ENCODE measurements around the gene C10orf143. TPM values are rescaled to one million over a fixed set of nuclear protein-coding genes. Genes with fewer than 3 reads are reported as not detected.

C10orf143 gene
- polyA plus RNA-seq, 1 donor (not counting 4 experiments of a cell fraction or from before 2014, with no cell fraction given), result 1.4 TPM

DNA sequence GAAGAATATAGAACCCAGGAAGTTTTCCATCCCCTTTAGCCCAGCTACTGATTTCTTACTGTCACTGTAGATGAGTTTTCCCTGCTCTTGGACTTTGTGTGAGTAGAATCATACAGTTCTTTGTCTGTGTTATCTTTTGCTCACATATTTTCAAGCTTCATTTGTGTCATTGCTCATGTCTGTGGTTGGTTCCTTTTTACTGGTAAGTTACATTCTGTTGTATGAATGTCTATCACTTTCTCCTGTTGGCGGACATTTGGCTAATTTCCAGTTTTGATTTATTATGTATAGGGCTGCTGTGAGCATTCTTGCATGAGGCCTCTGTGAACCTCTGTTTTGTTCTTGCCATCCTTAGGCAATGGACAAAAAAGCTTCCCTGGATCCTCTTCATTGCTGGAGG, 30.8 kb upstream of the C10orf143 start:
- Histone ChIP-seq H4K20me1 (ENCODE audit: control insufficient read depth, extremely low read depth, insufficient read depth, low read length) (peaks cover 37% of the 10 kb centered on the region), H3K79me2 (ENCODE audit: control insufficient read depth, insufficient read depth, low read length) (peaks cover 96% of the 10 kb centered on the region), H3K9me3 (ENCODE audit: control insufficient read depth, low read depth, low read length) (no peaks in the 10 kb centered on the region), H3K9me1 (ENCODE audit: control insufficient read depth, extremely low read depth, insufficient read depth, low read length) (peaks cover 8% of the 10 kb centered on the region), H3K9ac (ENCODE audit: control insufficient read depth, extremely low read depth, insufficient read depth, low read length) (no peak overlapping the region), H3K36me3 (ENCODE audit: control insufficient read depth in 2 of 2, extremely low read depth in 1 of 2, insufficient read depth in 2 of 2, low read length in 2 of 2) (peaks cover 5 to 17% of the 10 kb centered on the region in 2 experiments), H3K27ac (ENCODE audit: control insufficient read depth, insufficient read depth, low read length) (no peak overlapping the region), H3K4me2 (ENCODE audit: control insufficient read depth, extremely low read depth, insufficient read depth, low read depth, low read length) (no peak overlapping the region), H2AFZ (ENCODE audit: control insufficient read depth, low read length) (no peak overlapping the region), H3K27me3 (ENCODE audit: control insufficient read depth, extremely low read depth, insufficient read depth, low read length) (no peaks in the 10 kb centered on the region), H3K4me1 (ENCODE audit: control insufficient read depth, extremely low read depth, insufficient read depth, low read length) (peaks cover 33% of the 10 kb centered on the region), H3K4me3 (ENCODE audit: control insufficient read depth in 2 of 3, extremely low read depth in 1 of 3, insufficient read depth in 2 of 3, low read depth in 1 of 3, low read length in 3 of 3) (no peak overlapping the region)
- DNase-seq (ENCODE audit: low read depth, low spot score) (no peak), FAIRE-seq (no peak)
- no peak for TF ChIP-seq EZH2 (IDR thresholded peaks at IDR 0.05; ENCODE audit: low read length)
- TF ChIP-seq, protein P1, sequence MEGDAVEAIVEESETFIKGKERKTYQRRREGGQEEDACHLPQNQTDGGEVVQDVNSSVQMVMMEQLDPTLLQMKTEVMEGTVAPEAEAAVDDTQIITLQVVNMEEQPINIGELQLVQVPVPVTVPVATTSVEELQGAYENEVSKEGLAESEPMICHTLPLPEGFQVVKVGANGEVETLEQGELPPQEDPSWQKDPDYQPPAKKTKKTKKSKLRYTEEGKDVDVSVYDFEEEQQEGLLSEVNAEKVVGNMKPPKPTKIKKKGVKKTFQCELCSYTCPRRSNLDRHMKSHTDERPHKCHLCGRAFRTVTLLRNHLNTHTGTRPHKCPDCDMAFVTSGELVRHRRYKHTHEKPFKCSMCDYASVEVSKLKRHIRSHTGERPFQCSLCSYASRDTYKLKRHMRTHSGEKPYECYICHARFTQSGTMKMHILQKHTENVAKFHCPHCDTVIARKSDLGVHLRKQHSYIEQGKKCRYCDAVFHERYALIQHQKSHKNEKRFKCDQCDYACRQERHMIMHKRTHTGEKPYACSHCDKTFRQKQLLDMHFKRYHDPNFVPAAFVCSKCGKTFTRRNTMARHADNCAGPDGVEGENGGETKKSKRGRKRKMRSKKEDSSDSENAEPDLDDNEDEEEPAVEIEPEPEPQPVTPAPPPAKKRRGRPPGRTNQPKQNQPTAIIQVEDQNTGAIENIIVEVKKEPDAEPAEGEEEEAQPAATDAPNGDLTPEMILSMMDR (optimal IDR thresholded peaks at IDR 0.05 in 1 of 3, IDR thresholded peaks at IDR 0.05 in 1 of 3, conservative IDR thresholded peaks at IDR 0.05 in 1 of 3; ENCODE audit: extremely low read depth in 1 of 3, insufficient read depth in 2 of 3, low read length in 3 of 3), result no peak
- dilution Hi-C loops (cut with MboI; ENCODE audit: extremely low pct_ligation_motif_present, low sequenced_read_pairs), result no loop called here

DNA sequence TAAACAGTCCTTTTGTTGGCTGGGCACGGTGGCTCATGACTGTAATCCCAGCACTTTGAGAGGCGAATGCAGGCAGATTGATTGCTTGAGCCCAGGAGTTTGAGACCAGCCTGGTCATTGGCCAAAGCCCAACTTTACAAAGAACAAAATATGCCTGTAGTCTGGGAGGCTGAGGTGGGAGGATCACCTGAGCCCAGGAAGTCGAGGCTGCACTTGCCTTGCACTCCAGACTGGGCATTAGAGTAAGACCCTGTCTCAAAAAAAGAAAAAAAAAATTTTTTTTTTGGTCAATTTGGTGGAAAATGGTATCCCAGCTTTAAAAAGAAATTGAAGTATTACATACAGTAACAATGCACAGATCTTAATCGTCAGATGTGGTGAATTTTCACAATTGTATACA, 30.4 kb upstream of the C10orf143 start:
- H3K4me2 ChIP-seq (ENCODE audit: control insufficient read depth, extremely low read depth, insufficient read depth, low read depth, low read length), result no peak overlapping the region
- H3K79me2 ChIP-seq (ENCODE audit: control insufficient read depth, insufficient read depth, low read length), result peaks cover 94% of the 10 kb centered on the region
- H3K9ac ChIP-seq (ENCODE audit: control insufficient read depth, extremely low read depth, insufficient read depth, low read length), result no peak overlapping the region
- no peak overlapping the region for H3K4me3 ChIP-seq (ENCODE audit: control insufficient read depth in 2 of 3, extremely low read depth in 1 of 3, insufficient read depth in 2 of 3, low read depth in 1 of 3, low read length in 3 of 3)
- no peaks in the 10 kb centered on the region for H3K9me3 ChIP-seq (ENCODE audit: control insufficient read depth, low read depth, low read length)
- DNase-seq (ENCODE audit: low read depth, low spot score) (no peak), FAIRE-seq (no peak)
- H3K27me3 ChIP-seq (ENCODE audit: control insufficient read depth, extremely low read depth, insufficient read depth, low read length), result no peaks in the 10 kb centered on the region
- peaks cover 33% of the 10 kb centered on the region for H4K20me1 ChIP-seq (ENCODE audit: control insufficient read depth, extremely low read depth, insufficient read depth, low read length)
- peaks cover 8% of the 10 kb centered on the region for H3K9me1 ChIP-seq (ENCODE audit: control insufficient read depth, extremely low read depth, insufficient read depth, low read length)
- H3K4me1 ChIP-seq (ENCODE audit: control insufficient read depth, extremely low read depth, insufficient read depth, low read length), result peaks cover 33% of the 10 kb centered on the region
- no peak overlapping the region for H3K27ac ChIP-seq (ENCODE audit: control insufficient read depth, insufficient read depth, low read length)
- TF ChIP-seq EZH2 (IDR thresholded peaks at IDR 0.05; ENCODE audit: low read length), result no peak
- TF ChIP-seq, protein P1 (optimal IDR thresholded peaks at IDR 0.05 in 1 of 3, IDR thresholded peaks at IDR 0.05 in 1 of 3, conservative IDR thresholded peaks at IDR 0.05 in 1 of 3; ENCODE audit: extremely low read depth in 1 of 3, insufficient read depth in 2 of 3, low read length in 3 of 3), result no peak
- H3K36me3 ChIP-seq (ENCODE audit: control insufficient read depth in 2 of 2, extremely low read depth in 1 of 2, insufficient read depth in 2 of 2, low read length in 2 of 2), result peaks cover 5 to 17% of the 10 kb centered on the region in 2 experiments
- no peak overlapping the region for H2AFZ ChIP-seq (ENCODE audit: control insufficient read depth, low read length)
- dilution Hi-C loops (cut with MboI; ENCODE audit: extremely low pct_ligation_motif_present, low sequenced_read_pairs), result no loop called here
